Uterus (tissue), 4 donors: ENCODE data around the gene FOLH1. TPM values are rescaled to one million over a fixed set of nuclear protein-coding genes. Genes with fewer than 3 reads are reported as not detected.
"Not testable (repeated sequence)": the region's sequence is repeated elsewhere in the genome, so short reads cannot be mapped to it uniquely, and the experiment has no call there.

Experiments
- DNase-seq, 2 donors: peaks; one replicate each; pipeline ENCODE4 v3.0.0-alpha.2; 2019 to 2020
- H3K27ac ChIP-seq, 2 donors: fragments of 200-600 bp; sonication (generic); 1 replicate in 1 of 2; 2 replicates in 1 of 2; pipeline ENCODE4 v1.5.1; 2016 to 2018
- H3K27me3 ChIP-seq, 2 donors: fragments of 200-600 bp; sonication (generic); one replicate each; pipeline ENCODE4 v1.5.1; 2018 to 2019; ENCODE audit warnings: control low read depth in 1 of 2
- H3K36me3 ChIP-seq, 2 donors: fragments of 200-600 bp; sonication (generic); one replicate each; pipeline ENCODE4 v1.5.1; 2019; ENCODE audit warnings: control low read depth in 1 of 2
- H3K4me1 ChIP-seq, 2 donors: fragments of 200-600 bp; sonication (generic); one replicate each; pipeline ENCODE4 v1.5.1; 2018 to 2019; ENCODE audit warnings: control low read depth in 1 of 2
- H3K4me3 ChIP-seq, 2 donors: fragments of 200-600 bp; sonication (generic); 1 replicate in 1 of 2; 2 replicates in 1 of 2; pipeline ENCODE4 v1.5.1; 2018 to 2019; ENCODE audit warnings: mild to moderate bottlenecking in 1 of 2
- H3K9me3 ChIP-seq, 2 donors: fragments of 200-600 bp; sonication (generic); one replicate each; pipeline ENCODE4 v1.5.1; 2019; ENCODE audit warnings: control low read depth in 1 of 2
- POLR2A ChIP-seq, 2 donors: fragments of 450-650 bp; IDR thresholded peaks; one replicate each; pipeline ENCODE4 v1.6.1; 2016; ENCODE audit warnings: antibody characterized with exemption in 2 of 2, mild to moderate bottlenecking in 1 of 2, moderate library complexity in 1 of 2
- intact Hi-C: fragments of 100-400 bp; cut with DNase I; formaldehyde crosslinking; loops from one replicate; pipeline ENCODE4 v1.15.1; 2023; ENCODE audit warnings: low total_unique reads
- total RNA-seq, 4 donors: library from RNA; depleted of rRNA in 3 of 4; stranded (reverse); fragments of >200 nt in 3 of 4; gene quantifications; one replicate each; pipeline versions ENCODE4 v1.1.0 to v1.2.4, GENCODE V29; 2014 to 2023
- TF ChIP-seq, protein P1 (sequence below), 4 experiments: fragments of 200-600 bp in 2 of 4; fragments of 450-650 bp in 2 of 4; sonication (generic) in 2 of 4; IDR thresholded peaks; one replicate each; pipeline ENCODE4 v1.5.1; 2016 to 2019; ENCODE audit warnings: antibody characterized with exemption in 4 of 4, mild to moderate bottlenecking in 2 of 4, moderate library complexity in 1 of 4
- donor health status: DM: yes; HTN: yes; CAD: no.

FOLH1 gene
- total RNA-seq = 10 to 100 TPM in 1 of 4 donors, 1 to 10 TPM in 2, not detected in 1; 3.2 to 14.6 (median 4.4) TPM

- TF ChIP-seq POLR2A (IDR thresholded peaks at IDR 0.05) = no peak
- TF ChIP-seq, protein P1, sequence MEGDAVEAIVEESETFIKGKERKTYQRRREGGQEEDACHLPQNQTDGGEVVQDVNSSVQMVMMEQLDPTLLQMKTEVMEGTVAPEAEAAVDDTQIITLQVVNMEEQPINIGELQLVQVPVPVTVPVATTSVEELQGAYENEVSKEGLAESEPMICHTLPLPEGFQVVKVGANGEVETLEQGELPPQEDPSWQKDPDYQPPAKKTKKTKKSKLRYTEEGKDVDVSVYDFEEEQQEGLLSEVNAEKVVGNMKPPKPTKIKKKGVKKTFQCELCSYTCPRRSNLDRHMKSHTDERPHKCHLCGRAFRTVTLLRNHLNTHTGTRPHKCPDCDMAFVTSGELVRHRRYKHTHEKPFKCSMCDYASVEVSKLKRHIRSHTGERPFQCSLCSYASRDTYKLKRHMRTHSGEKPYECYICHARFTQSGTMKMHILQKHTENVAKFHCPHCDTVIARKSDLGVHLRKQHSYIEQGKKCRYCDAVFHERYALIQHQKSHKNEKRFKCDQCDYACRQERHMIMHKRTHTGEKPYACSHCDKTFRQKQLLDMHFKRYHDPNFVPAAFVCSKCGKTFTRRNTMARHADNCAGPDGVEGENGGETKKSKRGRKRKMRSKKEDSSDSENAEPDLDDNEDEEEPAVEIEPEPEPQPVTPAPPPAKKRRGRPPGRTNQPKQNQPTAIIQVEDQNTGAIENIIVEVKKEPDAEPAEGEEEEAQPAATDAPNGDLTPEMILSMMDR (IDR thresholded peaks at IDR 0.05) = no peak
- H3K27ac ChIP-seq = no peak within 1 kb of the TSS
- H3K36me3 ChIP-seq = no peaks in the 10 kb centered on the region
- no peaks in the 10 kb centered on the region for H3K9me3 ChIP-seq
- peak; percentile 11 to 15 for DNase-seq
- intact Hi-C loops = no loop called here
- H3K27me3 ChIP-seq = no peaks in the 10 kb centered on the region
- no peaks in the 10 kb centered on the region for H3K4me1 ChIP-seq
- peak within 1 kb of the TSS; percentile 18 to 27 for H3K4me3 ChIP-seq
Measured at GRCh38 chr11:49208006-49208721, at the start of gene FOLH1. TSS of gene FOLH1 (minus strand) at chr11:49208602. CDS start at chr11:49208409, 193 bp downstream.

GRCh38 chr11:49255148-49255547 is 46.7 kb upstream of the FOLH1 start:
- H3K9me3 ChIP-seq, H3K27me3 ChIP-seq, H3K4me3 ChIP-seq, DNase-seq, H3K4me1 ChIP-seq, H3K27ac ChIP-seq, intact Hi-C loops, H3K36me3 ChIP-seq: not testable (repeated sequence)

DNA sequence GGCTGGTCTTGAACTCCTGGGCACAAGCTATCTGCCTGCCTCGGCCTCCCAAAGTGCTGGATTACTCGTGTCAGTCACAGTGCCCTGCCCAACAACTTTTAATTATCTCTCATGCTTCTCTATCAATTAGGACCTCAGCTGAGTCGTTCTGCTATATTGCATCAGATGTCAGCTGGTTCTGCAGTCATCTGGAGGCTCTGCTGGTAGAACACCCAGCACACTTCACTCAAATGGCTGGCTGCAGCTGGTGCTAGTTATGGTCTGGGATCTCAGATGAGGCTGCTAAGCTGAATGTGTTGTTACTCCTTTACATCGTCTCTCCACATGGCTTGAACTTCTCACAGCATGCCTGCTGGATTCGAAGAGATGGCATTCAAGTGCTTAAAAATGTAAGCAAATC is 42.8 kb upstream of the FOLH1 start:
- H3K9me3 ChIP-seq, H3K4me1 ChIP-seq, DNase-seq, H3K27me3 ChIP-seq, H3K36me3 ChIP-seq, H3K4me3 ChIP-seq, intact Hi-C loops, H3K27ac ChIP-seq: not testable (repeated sequence)

GRCh38 chr11:49250398-49251115 is 42.2 kb upstream of the FOLH1 start:
- H3K27ac ChIP-seq, DNase-seq, intact Hi-C loops, H3K4me3 ChIP-seq, H3K36me3 ChIP-seq, H3K4me1 ChIP-seq, H3K9me3 ChIP-seq, H3K27me3 ChIP-seq: not testable (repeated sequence)

- intact Hi-C loops, H3K27ac ChIP-seq, DNase-seq, H3K36me3 ChIP-seq, H3K9me3 ChIP-seq, H3K4me3 ChIP-seq, H3K4me1 ChIP-seq, H3K27me3 ChIP-seq: not testable (repeated sequence)
Measured at GRCh38 chr11:49249363-49249762, 41.0 kb upstream of the FOLH1 start.

GRCh38 chr11:49233685-49234084 is 25.3 kb upstream of the FOLH1 start:
- H3K4me3 ChIP-seq, DNase-seq, H3K27me3 ChIP-seq, H3K27ac ChIP-seq, H3K4me1 ChIP-seq, H3K9me3 ChIP-seq, H3K36me3 ChIP-seq, intact Hi-C loops: not testable (repeated sequence)

DNA sequence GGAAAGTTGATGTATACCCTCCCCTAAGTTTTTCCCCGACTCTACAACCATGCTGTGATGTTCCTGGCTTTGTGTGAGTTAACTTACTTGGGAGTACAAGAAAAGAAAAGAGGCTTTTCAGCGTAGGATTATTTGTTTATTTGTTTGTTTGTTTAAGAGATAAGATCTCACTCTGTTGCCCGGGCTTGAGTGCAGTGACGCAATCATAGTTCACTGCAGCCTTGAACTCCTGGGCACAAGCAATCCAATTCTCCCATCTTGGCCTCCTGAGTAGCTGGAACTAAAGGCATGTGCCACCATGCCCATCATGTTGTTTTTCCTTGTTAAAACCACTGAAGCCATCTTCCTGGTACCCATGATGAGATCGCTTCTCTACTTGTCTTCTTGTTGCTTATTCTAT is 24.6 kb upstream of the FOLH1 start:
- H3K4me1 ChIP-seq, H3K27ac ChIP-seq, H3K4me3 ChIP-seq, H3K9me3 ChIP-seq, H3K27me3 ChIP-seq, intact Hi-C loops, DNase-seq, H3K36me3 ChIP-seq: not testable (repeated sequence)

GRCh38 chr11:49231725-49232124 is 23.3 kb upstream of the FOLH1 start:
- H3K4me3 ChIP-seq, H3K4me1 ChIP-seq, H3K27ac ChIP-seq, H3K36me3 ChIP-seq, H3K27me3 ChIP-seq, H3K9me3 ChIP-seq, intact Hi-C loops, DNase-seq: not testable (repeated sequence)

GRCh38 chr11:49230534-49230933 is 22.1 kb upstream of the FOLH1 start:
- H3K9me3 ChIP-seq, intact Hi-C loops, H3K4me3 ChIP-seq, H3K4me1 ChIP-seq, H3K27me3 ChIP-seq, DNase-seq, H3K27ac ChIP-seq, H3K36me3 ChIP-seq: not testable (repeated sequence)

DNA sequence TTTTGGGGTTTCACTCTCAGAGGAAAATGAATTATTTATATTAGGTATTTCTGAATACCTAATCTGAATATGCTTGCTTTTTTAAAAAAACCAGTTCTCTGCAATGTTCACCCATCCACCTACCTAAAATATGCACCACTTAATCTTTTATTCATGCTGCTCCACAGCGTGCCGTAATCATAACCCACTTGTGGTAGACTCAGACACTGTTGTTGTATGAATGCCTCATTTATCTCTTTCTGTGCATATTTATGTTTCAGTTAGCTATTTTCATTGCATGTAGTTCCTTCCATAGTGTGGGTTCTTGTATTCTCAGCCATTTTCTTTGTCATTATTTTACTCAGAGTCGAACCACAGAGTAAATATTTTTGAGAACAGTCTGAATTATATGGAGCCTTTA is 21.6 kb upstream of the FOLH1 start:
- intact Hi-C loops, H3K27me3 ChIP-seq, H3K4me1 ChIP-seq, H3K36me3 ChIP-seq, H3K27ac ChIP-seq, H3K4me3 ChIP-seq, H3K9me3 ChIP-seq, DNase-seq: not testable (repeated sequence)
